ENCODE measurements around the gene TEX38. TPM values are rescaled to one million over a fixed set of nuclear protein-coding genes. Genes with fewer than 3 reads are reported as not detected.

TEX38 gene
- total RNA-seq, 2 experiments from 2014 or later: not detected

DNA sequence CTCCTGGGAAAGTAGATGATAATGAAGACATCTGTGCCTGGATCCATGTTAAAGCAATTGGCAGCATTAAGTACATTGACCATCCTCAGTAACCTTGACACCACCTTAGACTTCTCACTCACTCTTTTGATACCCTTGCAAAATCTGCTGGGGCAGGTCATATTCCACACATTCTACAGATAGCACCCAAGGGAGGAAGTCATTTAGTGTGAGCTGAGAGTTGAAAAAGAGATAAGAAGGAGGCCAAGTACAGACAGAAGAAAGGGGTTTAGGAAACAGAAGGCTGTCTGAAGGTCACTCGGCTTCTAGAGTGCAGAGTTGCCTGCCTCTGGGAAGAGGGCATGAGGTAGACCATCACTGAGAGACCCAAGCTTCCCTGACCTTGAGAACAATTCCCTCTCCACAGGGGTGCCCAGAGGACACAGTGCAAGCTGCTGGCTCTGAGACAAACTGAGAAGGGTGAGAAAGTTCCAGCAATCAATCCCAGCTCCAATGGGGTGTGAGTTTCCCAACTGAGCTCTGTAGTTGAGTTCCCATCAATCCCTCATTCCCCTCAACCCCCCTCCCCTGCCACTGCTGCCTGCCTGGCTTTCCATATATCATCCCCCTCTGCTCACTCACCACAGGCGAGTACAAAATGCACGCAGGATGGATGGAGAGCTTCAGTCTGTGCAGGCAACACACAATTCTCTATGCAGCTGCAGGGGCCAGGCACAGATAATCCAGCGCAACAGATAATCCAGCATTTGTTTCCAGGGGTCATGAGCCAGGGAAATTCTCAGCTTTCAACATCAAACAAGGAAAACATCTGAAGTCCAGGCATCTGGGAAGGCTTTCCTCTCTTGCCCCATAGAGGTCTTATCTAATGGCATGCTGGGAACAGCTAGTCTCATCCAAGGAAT is 47.7 kb upstream of the TEX38 start:
- TF ChIP-seq, protein P1, sequence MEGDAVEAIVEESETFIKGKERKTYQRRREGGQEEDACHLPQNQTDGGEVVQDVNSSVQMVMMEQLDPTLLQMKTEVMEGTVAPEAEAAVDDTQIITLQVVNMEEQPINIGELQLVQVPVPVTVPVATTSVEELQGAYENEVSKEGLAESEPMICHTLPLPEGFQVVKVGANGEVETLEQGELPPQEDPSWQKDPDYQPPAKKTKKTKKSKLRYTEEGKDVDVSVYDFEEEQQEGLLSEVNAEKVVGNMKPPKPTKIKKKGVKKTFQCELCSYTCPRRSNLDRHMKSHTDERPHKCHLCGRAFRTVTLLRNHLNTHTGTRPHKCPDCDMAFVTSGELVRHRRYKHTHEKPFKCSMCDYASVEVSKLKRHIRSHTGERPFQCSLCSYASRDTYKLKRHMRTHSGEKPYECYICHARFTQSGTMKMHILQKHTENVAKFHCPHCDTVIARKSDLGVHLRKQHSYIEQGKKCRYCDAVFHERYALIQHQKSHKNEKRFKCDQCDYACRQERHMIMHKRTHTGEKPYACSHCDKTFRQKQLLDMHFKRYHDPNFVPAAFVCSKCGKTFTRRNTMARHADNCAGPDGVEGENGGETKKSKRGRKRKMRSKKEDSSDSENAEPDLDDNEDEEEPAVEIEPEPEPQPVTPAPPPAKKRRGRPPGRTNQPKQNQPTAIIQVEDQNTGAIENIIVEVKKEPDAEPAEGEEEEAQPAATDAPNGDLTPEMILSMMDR (IDR thresholded peaks at IDR 0.05): no peak
- DNase-seq: no peak
- no peak for ATAC-seq (ENCODE audit: poor library complexity)
- H3K36me3 ChIP-seq (ENCODE audit: insufficient read depth, low read length): no peaks in the 10 kb centered on the region
- no peaks in the 10 kb centered on the region for H3K36me3 Mint-ChIP-seq (ENCODE audit: low read depth)
- H3K27me3 Mint-ChIP-seq: no peaks in the 10 kb centered on the region
- H3K4me3 Mint-ChIP-seq: no peak overlapping the region
- no peaks in the 10 kb centered on the region for H3K9me3 ChIP-seq (ENCODE audit: control insufficient read depth in 1 of 2, insufficient read depth in 1 of 2, low read length in 2 of 2)
- no peak overlapping the region for H3K27ac ChIP-seq (ENCODE audit: low read depth in 1 of 2, low read length in 2 of 2)
- no peaks in the 10 kb centered on the region for H3K4me1 Mint-ChIP-seq (ENCODE audit: low read depth)
- H3K27ac Mint-ChIP-seq: no peak overlapping the region
- intact Hi-C loops (cut with DNase I, micrococcal nuclease): no loop called here
- no peaks in the 10 kb centered on the region for H3K27me3 ChIP-seq (ENCODE audit: control insufficient read depth in 1 of 2, insufficient read depth in 2 of 2, low read length in 2 of 2)
- ChIA-PET POLR2A (interaction anchor here (1.0 kb wide), 1 partner anchor 20 kb away, joined by 3 read pairs; the partner anchor contains the start of gene MKNK1), CTCF (no interaction called here)
- no peak overlapping the region for H3K4me3 ChIP-seq (ENCODE audit: low read length)
- no peaks in the 10 kb centered on the region for H3K4me1 ChIP-seq (ENCODE audit: insufficient read depth, low read length)
- no peaks in the 10 kb centered on the region for H3K9me3 Mint-ChIP-seq

DNA sequence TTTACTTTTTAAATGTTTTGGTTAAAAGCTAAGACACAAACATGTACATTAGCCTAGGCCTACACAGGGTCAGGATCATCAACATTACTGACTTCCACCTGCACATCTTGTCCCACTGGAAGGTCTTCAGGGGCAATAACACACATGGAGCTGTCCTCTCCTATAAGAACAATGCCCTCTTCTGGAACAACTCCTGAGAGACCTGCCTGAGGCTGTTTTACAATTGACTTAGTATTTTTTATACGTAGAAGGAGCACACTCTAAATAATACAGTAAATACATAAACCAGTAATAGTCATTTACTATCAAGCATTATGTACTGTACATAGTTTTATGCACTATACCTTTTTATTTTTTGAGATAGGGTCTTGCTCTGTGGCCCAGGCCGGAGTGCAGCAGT is 40.9 kb upstream of the TEX38 start:
- no peaks in the 10 kb centered on the region for H3K9me3 Mint-ChIP-seq
- ChIA-PET POLR2A (interaction anchor here (0.5 to 0.8 kb wide), 2 partner anchors 27 to 57 kb away, joined by 3 read pairs; partner anchors contain the start of gene MKNK1), CTCF (interaction anchor here (0.7 kb wide), 1 partner anchor 46 kb away, joined by 3 read pairs; no protein-coding TSS in a partner anchor)
- H3K4me1 ChIP-seq (ENCODE audit: insufficient read depth, low read length): no peaks in the 10 kb centered on the region
- ATAC-seq (ENCODE audit: poor library complexity) (no peak), DNase-seq (no peak)
- no peak overlapping the region for H3K4me3 Mint-ChIP-seq
- H3K36me3 Mint-ChIP-seq (ENCODE audit: low read depth): peaks cover 53% of the 10 kb centered on the region
- intact Hi-C loops (cut with DNase I, micrococcal nuclease): no loop called here
- no peak overlapping the region for H3K27ac Mint-ChIP-seq
- no peaks in the 10 kb centered on the region for H3K27me3 ChIP-seq (ENCODE audit: control insufficient read depth in 1 of 2, insufficient read depth in 2 of 2, low read length in 2 of 2)
- H3K36me3 ChIP-seq (ENCODE audit: insufficient read depth, low read length): peaks cover 43% of the 10 kb centered on the region
- H3K27ac ChIP-seq (ENCODE audit: low read depth in 1 of 2, low read length in 2 of 2): no peak overlapping the region
- H3K4me1 Mint-ChIP-seq (ENCODE audit: low read depth): no peaks in the 10 kb centered on the region
- H3K9me3 ChIP-seq (ENCODE audit: control insufficient read depth in 1 of 2, insufficient read depth in 1 of 2, low read length in 2 of 2): no peaks in the 10 kb centered on the region
- no peak overlapping the region for H3K4me3 ChIP-seq (ENCODE audit: low read length)
- TF ChIP-seq, protein P1 (IDR thresholded peaks at IDR 0.05): no peak
- no peaks in the 10 kb centered on the region for H3K27me3 Mint-ChIP-seq

DNA sequence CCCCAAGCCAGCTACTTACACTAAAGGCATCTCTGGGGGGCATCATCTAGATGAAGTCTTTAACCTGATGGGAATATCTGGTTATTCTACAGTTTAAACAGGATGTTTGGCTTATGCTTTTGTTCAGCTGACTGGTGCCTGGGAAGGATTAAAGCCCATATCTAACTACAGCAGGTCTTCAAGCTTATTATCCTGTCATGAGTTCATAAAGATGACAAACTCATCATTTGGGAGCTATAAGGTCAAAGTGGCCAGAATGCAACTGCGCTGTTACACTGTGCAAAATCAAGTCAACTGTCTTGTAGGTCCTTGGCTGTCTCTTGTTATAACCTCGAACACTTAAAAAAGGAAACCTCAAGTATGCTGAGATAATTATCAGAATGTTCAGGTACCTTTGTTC is 36.4 kb upstream of the TEX38 start:
- H3K27me3 Mint-ChIP-seq: no peaks in the 10 kb centered on the region
- no peaks in the 10 kb centered on the region for H3K4me1 Mint-ChIP-seq (ENCODE audit: low read depth)
- intact Hi-C loops (cut with DNase I, micrococcal nuclease): no loop called here
- no peak for DNase-seq
- H3K27ac Mint-ChIP-seq: no peak overlapping the region
- TF ChIP-seq, protein P1 (IDR thresholded peaks at IDR 0.05): no peak
- H3K4me3 ChIP-seq (ENCODE audit: low read length): no peak overlapping the region
- H3K9me3 Mint-ChIP-seq: no peaks in the 10 kb centered on the region
- H3K4me3 Mint-ChIP-seq: no peak overlapping the region
- H3K4me1 ChIP-seq (ENCODE audit: insufficient read depth, low read length): no peaks in the 10 kb centered on the region
- peaks cover 52% of the 10 kb centered on the region for H3K36me3 ChIP-seq (ENCODE audit: insufficient read depth, low read length)
- H3K36me3 Mint-ChIP-seq (ENCODE audit: low read depth): peaks cover 89% of the 10 kb centered on the region
- H3K27ac ChIP-seq (ENCODE audit: low read depth in 1 of 2, low read length in 2 of 2): no peak overlapping the region
- no peaks in the 10 kb centered on the region for H3K9me3 ChIP-seq (ENCODE audit: control insufficient read depth in 1 of 2, insufficient read depth in 1 of 2, low read length in 2 of 2)
- ATAC-seq (ENCODE audit: poor library complexity): no peak
- POLR2A ChIA-PET: interaction anchor here (1.7 kb wide), 1 partner anchor 32 kb away, joined by 5 read pairs; no protein-coding TSS in a partner anchor
- CTCF ChIA-PET: no interaction called here
- no peaks in the 10 kb centered on the region for H3K27me3 ChIP-seq (ENCODE audit: control insufficient read depth in 1 of 2, insufficient read depth in 2 of 2, low read length in 2 of 2)

All from CD4-positive, alpha-beta T cell (primary cell).